HL-60 (cell line): ENCODE measurements around the gene QRFP.

Experiments
- DNase-seq, 2 experiments: peaks; one replicate each; pipeline ENCODE4 v3.0.0-alpha.2; 2010 to 2020; ENCODE audit warnings: low read depth in 1 of 2, low spot score in 1 of 2
- H3K27ac ChIP-seq: fragments of 250-450 bp; sonication (Bioruptor Pico); replicated peaks from 2 replicates; pipeline ENCODE4 v1.5.1; 2020; ENCODE audit warnings: mild to moderate bottlenecking, moderate library complexity
- H3K27me3 ChIP-seq: fragments of 250-450 bp; sonication (Bioruptor Pico); 2 replicates; pipeline ENCODE4 v1.5.1; 2021; ENCODE audit warnings: mild to moderate bottlenecking, moderate library complexity; ENCODE audit not compliant: insufficient read depth, poor library complexity, severe bottlenecking
- H3K4me3 ChIP-seq: replicated peaks from 2 replicates; pipeline ENCODE4 v1.5.1; 2011; ENCODE audit warnings: mild to moderate bottlenecking, control low read depth, low read length; ENCODE audit not compliant: insufficient read depth
- GABPA ChIP-seq: IDR thresholded peaks from 2 replicates; pipeline ENCODE4 v1.6.1; 2012; ENCODE audit warnings: low read depth
- POLR2AphosphoS5 ChIP-seq: IDR thresholded peaks from 2 replicates; pipeline ENCODE4 v1.6.1; 2012; ENCODE audit warnings: low read depth
- REST ChIP-seq: IDR thresholded peaks from 2 replicates; pipeline ENCODE4 v1.6.1; 2012; ENCODE audit warnings: low read depth; ENCODE audit not compliant: insufficient replicate concordance
- SPI1 ChIP-seq: IDR thresholded peaks from 2 replicates; pipeline ENCODE4 v1.6.1; 2012; ENCODE audit warnings: low read depth, mild to moderate bottlenecking, borderline replicate concordance
- TF ChIP-seq, protein P1 (sequence below): IDR thresholded peaks from one replicate; pipeline ENCODE4 v1.5.1; 2011; ENCODE audit warnings: low read length, control low read depth, inconsistent platforms; ENCODE audit not compliant: insufficient read depth

The QRFP gene

DNA sequence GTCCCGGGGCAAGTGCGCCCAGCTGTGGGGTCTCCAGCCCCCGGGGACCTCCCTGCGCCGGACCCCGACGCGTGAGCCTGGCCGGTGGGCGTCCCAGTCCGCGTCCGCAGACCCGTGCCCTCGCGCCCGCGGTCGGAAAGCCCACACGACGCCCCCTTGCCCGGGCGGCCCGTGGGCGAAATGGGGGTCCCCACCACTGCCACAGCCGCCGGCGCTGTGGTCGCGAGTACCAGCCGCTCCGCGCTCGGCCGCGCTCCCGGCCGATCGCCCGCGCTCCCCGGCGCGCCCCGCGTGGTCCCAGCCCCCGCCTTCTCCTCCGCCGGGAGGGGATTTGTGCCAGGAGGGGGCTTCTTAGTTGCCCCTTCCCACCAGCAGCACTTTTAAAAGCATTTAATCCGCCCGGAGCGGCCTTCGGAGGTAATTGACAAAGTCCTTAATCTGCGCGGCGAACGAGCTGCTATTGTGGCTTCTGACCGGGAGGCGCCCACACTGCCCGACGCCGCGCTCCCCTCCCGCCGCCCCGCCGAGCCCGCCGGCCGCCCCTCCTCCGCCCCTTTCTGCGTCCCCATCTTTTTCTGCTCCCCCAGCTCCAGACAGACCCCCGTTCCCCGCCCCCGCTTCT lies 42.9 kb upstream of the QRFP start:
- Histone ChIP-seq H3K27ac (no peak overlapping the region), H3K4me3 (peak overlapping the region; percentile 55), H3K27me3 (peaks cover 34% of the 10 kb centered on the region)
- TF ChIP-seq SPI1 (no peak), POLR2AphosphoS5 (no peak), GABPA (no peak), REST (no peak)
- TF ChIP-seq, protein P1, sequence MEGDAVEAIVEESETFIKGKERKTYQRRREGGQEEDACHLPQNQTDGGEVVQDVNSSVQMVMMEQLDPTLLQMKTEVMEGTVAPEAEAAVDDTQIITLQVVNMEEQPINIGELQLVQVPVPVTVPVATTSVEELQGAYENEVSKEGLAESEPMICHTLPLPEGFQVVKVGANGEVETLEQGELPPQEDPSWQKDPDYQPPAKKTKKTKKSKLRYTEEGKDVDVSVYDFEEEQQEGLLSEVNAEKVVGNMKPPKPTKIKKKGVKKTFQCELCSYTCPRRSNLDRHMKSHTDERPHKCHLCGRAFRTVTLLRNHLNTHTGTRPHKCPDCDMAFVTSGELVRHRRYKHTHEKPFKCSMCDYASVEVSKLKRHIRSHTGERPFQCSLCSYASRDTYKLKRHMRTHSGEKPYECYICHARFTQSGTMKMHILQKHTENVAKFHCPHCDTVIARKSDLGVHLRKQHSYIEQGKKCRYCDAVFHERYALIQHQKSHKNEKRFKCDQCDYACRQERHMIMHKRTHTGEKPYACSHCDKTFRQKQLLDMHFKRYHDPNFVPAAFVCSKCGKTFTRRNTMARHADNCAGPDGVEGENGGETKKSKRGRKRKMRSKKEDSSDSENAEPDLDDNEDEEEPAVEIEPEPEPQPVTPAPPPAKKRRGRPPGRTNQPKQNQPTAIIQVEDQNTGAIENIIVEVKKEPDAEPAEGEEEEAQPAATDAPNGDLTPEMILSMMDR, result no peak
- no peak for DNase-seq

GRCh38 chr9:130938652-130939404 lies 42.2 kb upstream of the QRFP start, which contains the start of gene FIBCD1:
TSS of gene FIBCD1 (minus strand) at chr9:130939247. CDS start at chr9:130938607, 640 bp downstream.
- no peak within 1 kb of the TSS for H3K27ac ChIP-seq
- TF ChIP-seq, protein P1, result peak; percentile 8
- TF ChIP-seq SPI1 (no peak), POLR2AphosphoS5 (no peak), REST (no peak)
- peaks cover 34% of the 10 kb centered on the region for H3K27me3 ChIP-seq
- peak within 1 kb of the TSS; percentile 55 for H3K4me3 ChIP-seq
- DNase-seq, result peak; percentile 36 to 59

DNA sequence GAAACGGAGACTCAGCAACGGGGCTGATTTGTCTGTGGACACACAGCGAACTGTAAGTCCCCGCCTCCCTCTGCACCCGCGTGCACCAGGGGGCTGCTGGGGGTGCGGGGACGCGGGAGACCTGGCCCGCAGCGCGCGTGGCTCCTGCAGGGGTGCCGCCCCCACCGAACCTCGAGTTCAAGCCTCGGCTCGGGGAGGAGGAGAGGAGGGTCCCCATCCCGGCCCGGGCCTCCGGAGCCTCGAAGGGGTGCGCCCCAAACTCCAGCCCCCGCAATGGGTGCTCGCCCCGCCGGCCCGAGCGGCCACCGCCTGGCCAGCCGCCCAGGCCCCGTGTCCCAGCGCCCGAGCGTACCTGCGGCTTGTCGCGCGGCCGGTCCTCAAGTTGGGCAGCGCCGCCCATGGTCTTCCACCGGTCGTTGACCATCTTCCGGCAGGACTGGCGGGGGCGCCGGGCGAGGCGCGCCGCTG lies 41.6 kb upstream of the QRFP start:
- H3K4me3 ChIP-seq, result peak overlapping the region; percentile 20
- DNase-seq, result no peak

More for the DNA sequence above, 41.6 kb upstream of the QRFP start:
- H3K27ac ChIP-seq, result no peak overlapping the region
- peaks cover 35% of the 10 kb centered on the region for H3K27me3 ChIP-seq
- no peak for TF ChIP-seq REST
- no peak for TF ChIP-seq GABPA
- TF ChIP-seq POLR2AphosphoS5, result no peak
- no peak for TF ChIP-seq SPI1
- TF ChIP-seq, protein P1, result no peak
